HAP-1 (cell line): ENCODE data around the gene FADS3.
"Not testable (repeated sequence)": the region's sequence is repeated elsewhere in the genome, so short reads cannot be mapped to it uniquely, and the experiment has no call there.

ENCODE experiments used
- DNase-seq, 2 experiments: peaks; one replicate each; pipeline ENCODE4 v3.0.0-alpha.2; 2016 to 2020; ENCODE audit warnings: low spot score in 2 of 2
- H3K27me3 ChIP-seq: fragments of 250-450 bp; sonication (Bioruptor Pico); 2 replicates; pipeline ENCODE4 v1.5.1; 2020; ENCODE audit warnings: low read depth, mild to moderate bottlenecking, moderate library complexity
- H3K36me3 ChIP-seq: fragments of 250-450 bp; sonication (Bioruptor Pico); replicated peaks from 2 replicates; pipeline ENCODE4 v1.5.1; 2020; ENCODE audit warnings: mild to moderate bottlenecking
- H3K4me1 ChIP-seq: fragments of 250-450 bp; sonication (Bioruptor Pico); 2 replicates; pipeline ENCODE4 v1.5.1; 2020; ENCODE audit warnings: mild to moderate bottlenecking
- H3K4me3 ChIP-seq: fragments of 250-450 bp; sonication (Bioruptor Pico); 2 replicates; pipeline ENCODE4 v1.5.1; 2020; ENCODE audit warnings: mild to moderate bottlenecking, moderate library complexity
- H3K9me3 ChIP-seq: fragments of 250-450 bp; sonication (Bioruptor Pico); 2 replicates; pipeline ENCODE4 v1.5.1; 2020; ENCODE audit warnings: mild to moderate bottlenecking, moderate library complexity
- in situ Hi-C: fragments of 300-500 bp; cut with MboI; formaldehyde crosslinking; loops from 3 replicates; pipeline ENCODE4 v1.14.3; 2020; ENCODE audit warnings: low sequenced_read_pairs, inconsistent platforms, mixed read lengths

FADS3 gene

GRCh38 chr11:61887839-61888494 is 3.4 kb downstream of the FADS3 start:
- no peaks in the 10 kb centered on the region for H3K9me3 ChIP-seq
- H3K4me3 ChIP-seq, result no peak overlapping the region
- peaks cover 4% of the 10 kb centered on the region for H3K4me1 ChIP-seq
- DNase-seq, result no peak
- no peaks in the 10 kb centered on the region for H3K36me3 ChIP-seq
- in situ Hi-C loops, result no loop called here
- no peaks in the 10 kb centered on the region for H3K27me3 ChIP-seq

- Histone ChIP-seq H3K9me3 (no peaks in the 10 kb centered on the region), H3K27me3 (no peaks in the 10 kb centered on the region), H3K4me3 (no peak overlapping the region), H3K4me1 (peaks cover 4% of the 10 kb centered on the region), H3K36me3 (no peaks in the 10 kb centered on the region)
- in situ Hi-C loops, result no loop called here
- no peak for DNase-seq
These were observed 4.7 kb downstream of the FADS3 start for GRCh38 chr11:61886643-61887042.

- Histone ChIP-seq H3K27me3 (no peaks in the 10 kb centered on the region), H3K4me3 (no peak overlapping the region), H3K9me3 (no peaks in the 10 kb centered on the region), H3K4me1 (peaks cover 7% of the 10 kb centered on the region), H3K36me3 (no peaks in the 10 kb centered on the region)
- DNase-seq, result no peak
- in situ Hi-C loops, result no loop called here
These were observed 5.4 kb downstream of the FADS3 start for GRCh38 chr11:61885784-61886580.

- no peak for DNase-seq
- in situ Hi-C loops, result no loop called here
- Histone ChIP-seq H3K4me3 (no peak overlapping the region), H3K36me3 (no peaks in the 10 kb centered on the region), H3K4me1 (peaks cover 5% of the 10 kb centered on the region), H3K27me3 (no peaks in the 10 kb centered on the region), H3K9me3 (no peaks in the 10 kb centered on the region)
These were observed 6.1 kb downstream of the FADS3 start for GRCh38 chr11:61885166-61885778.

- no peak for DNase-seq
- Histone ChIP-seq H3K36me3 (no peaks in the 10 kb centered on the region), H3K4me1 (peaks cover 4% of the 10 kb centered on the region), H3K9me3 (no peaks in the 10 kb centered on the region), H3K4me3 (no peak overlapping the region), H3K27me3 (no peaks in the 10 kb centered on the region)
- in situ Hi-C loops, result no loop called here
These were observed 7.4 kb downstream of the FADS3 start for GRCh38 chr11:61883947-61884346.

GRCh38 chr11:61883327-61883726 is 8.0 kb downstream of the FADS3 start:
- Histone ChIP-seq H3K9me3 (no peaks in the 10 kb centered on the region), H3K4me1 (peaks cover 4% of the 10 kb centered on the region), H3K4me3 (no peak overlapping the region), H3K36me3 (no peaks in the 10 kb centered on the region), H3K27me3 (no peaks in the 10 kb centered on the region)
- in situ Hi-C loops, result no loop called here
- DNase-seq, result no peak

GRCh38 chr11:61882879-61883278 is 8.5 kb downstream of the FADS3 start:
- Histone ChIP-seq H3K4me1 (peaks cover 4% of the 10 kb centered on the region), H3K9me3 (no peaks in the 10 kb centered on the region), H3K4me3 (no peak overlapping the region), H3K36me3 (no peaks in the 10 kb centered on the region), H3K27me3 (no peaks in the 10 kb centered on the region)
- in situ Hi-C loops, result no loop called here
- DNase-seq, result no peak

- DNase-seq, H3K36me3 ChIP-seq, H3K4me1 ChIP-seq, in situ Hi-C loops, H3K9me3 ChIP-seq, H3K4me3 ChIP-seq, H3K27me3 ChIP-seq: not testable (repeated sequence)
These were observed 9.1 kb downstream of the FADS3 start for GRCh38 chr11:61882267-61882666.

- Histone ChIP-seq H3K9me3 (no peaks in the 10 kb centered on the region), H3K27me3 (no peaks in the 10 kb centered on the region), H3K36me3 (no peaks in the 10 kb centered on the region), H3K4me1 (peaks cover 4% of the 10 kb centered on the region), H3K4me3 (no peak overlapping the region)
- in situ Hi-C loops, result no loop called here
- DNase-seq, result no peak
These were observed 9.9 kb downstream of the FADS3 start for GRCh38 chr11:61881397-61881796.

- H3K27me3 ChIP-seq, result no peaks in the 10 kb centered on the region
- no peak for DNase-seq
- in situ Hi-C loops, result no loop called here
- H3K4me3 ChIP-seq, result no peak overlapping the region
- no peaks in the 10 kb centered on the region for H3K36me3 ChIP-seq
- H3K9me3 ChIP-seq, result no peaks in the 10 kb centered on the region
- H3K4me1 ChIP-seq, result peaks cover 4% of the 10 kb centered on the region
These were observed 10.9 kb downstream of the FADS3 start for GRCh38 chr11:61880454-61880853.

GRCh38 chr11:61880031-61880430 is 11.3 kb downstream of the FADS3 start:
- Histone ChIP-seq H3K4me3 (no peak overlapping the region), H3K9me3 (no peaks in the 10 kb centered on the region), H3K4me1 (peaks cover 4% of the 10 kb centered on the region), H3K36me3 (no peaks in the 10 kb centered on the region), H3K27me3 (no peaks in the 10 kb centered on the region)
- DNase-seq, result no peak
- in situ Hi-C loops, result no loop called here

GRCh38 chr11:61879152-61879551 is 12.2 kb downstream of the FADS3 start:
- no peaks in the 10 kb centered on the region for H3K27me3 ChIP-seq
- no peak overlapping the region for H3K4me3 ChIP-seq
- no peaks in the 10 kb centered on the region for H3K9me3 ChIP-seq
- in situ Hi-C loops, result no loop called here
- H3K4me1 ChIP-seq, result peaks cover 4% of the 10 kb centered on the region
- no peak for DNase-seq
- H3K36me3 ChIP-seq, result no peaks in the 10 kb centered on the region

- H3K9me3 ChIP-seq, result no peaks in the 10 kb centered on the region
- DNase-seq, result no peak
- H3K4me3 ChIP-seq, result no peak overlapping the region
- H3K4me1 ChIP-seq, result peaks cover 3% of the 10 kb centered on the region
- in situ Hi-C loops, result no loop called here
- no peaks in the 10 kb centered on the region for H3K27me3 ChIP-seq
- no peaks in the 10 kb centered on the region for H3K36me3 ChIP-seq
These were observed 15.6 kb downstream of the FADS3 start for GRCh38 chr11:61875698-61876097.

GRCh38 chr11:61874853-61875252 is 16.5 kb downstream of the FADS3 start:
- in situ Hi-C loops, result no loop called here
- no peak for DNase-seq

More at GRCh38 chr11:61874853-61875252, 16.5 kb downstream of the FADS3 start:
- H3K9me3 ChIP-seq, result no peaks in the 10 kb centered on the region
- H3K4me3 ChIP-seq, result no peak overlapping the region
- no peaks in the 10 kb centered on the region for H3K36me3 ChIP-seq
- no peaks in the 10 kb centered on the region for H3K27me3 ChIP-seq
- peaks cover 3% of the 10 kb centered on the region for H3K4me1 ChIP-seq
